HepG2 (cell line): ENCODE data around the gene CISTR.

Experiments
- CTCF ChIP-seq: sonication (generic); formaldehyde crosslinking; IDR thresholded peaks from 2 replicates; pipeline ENCODE4 v1.5.0; 2020; ENCODE audit warnings: mild to moderate bottlenecking, missing genetic modification reagents, moderate library complexity
- KAT8 ChIP-seq: IDR thresholded peaks from 2 replicates; pipeline ENCODE4 v1.6.1; 2016; ENCODE audit warnings: missing genetic modification reagents, missing compliant biosample characterization
- YY1 ChIP-seq: IDR thresholded peaks from 2 replicates; pipeline ENCODE4 v1.6.1; 2011; ENCODE audit warnings: low read length, low read depth, moderate library complexity, mild to moderate bottlenecking; ENCODE audit not compliant: insufficient read depth, insufficient replicate concordance
- ZBTB49 ChIP-seq: sonication (generic); formaldehyde crosslinking; IDR thresholded peaks from 2 replicates; pipeline ENCODE4 v1.4.0; 2020; ENCODE audit warnings: missing genetic modification reagents, borderline replicate concordance
- ZNF232 ChIP-seq: sonication (generic); formaldehyde crosslinking; IDR thresholded peaks from 2 replicates; pipeline ENCODE4 v1.4.0; 2020; ENCODE audit warnings: missing genetic modification reagents, borderline replicate concordance
- ZNF329 ChIP-seq: sonication (generic); formaldehyde crosslinking; IDR thresholded peaks from 2 replicates; pipeline ENCODE4 v1.9.0; 2021; ENCODE audit warnings: low read depth, mild to moderate bottlenecking, missing genetic modification reagents
- ZNF800 ChIP-seq: sonication (generic); formaldehyde crosslinking; IDR thresholded peaks from 2 replicates; pipeline ENCODE4 v1.4.0; 2020; ENCODE audit warnings: missing genetic modification reagents

GRCh38 chr12:53719649-53720048, 32.1 kb downstream of the CISTR start:
- TF ChIP-seq ZNF800 (CRISPR knock-in tag) (no peak), ZNF329 (CRISPR knock-in tag) (no peak), CTCF (CRISPR knock-in tag) (no peak), ZBTB49 (CRISPR knock-in tag) (no peak), KAT8 (CRISPR knock-in tag) (no peak), ZNF232 (no peak), YY1 (no peak)
